HepG2 (cell line): Measurements from ENCODE around the gene MMP24OS. TPM values are rescaled to one million over a fixed set of nuclear protein-coding genes. Genes with fewer than 3 reads are reported as not detected.

Experiments used
- AHR ChIP-seq: IDR thresholded peaks from 2 replicates; pipeline ENCODE4 v1.6.1; 2018; ENCODE audit warnings: missing genetic modification reagents, missing compliant biosample characterization
- ATRX ChIP-seq: sonication (generic); formaldehyde crosslinking; IDR thresholded peaks from 2 replicates; pipeline ENCODE4 v1.4.0; 2020; ENCODE audit warnings: missing genetic modification reagents, borderline replicate concordance
- DMAP1 ChIP-seq: IDR thresholded peaks from 2 replicates; pipeline ENCODE4 v1.6.1; 2016
- EED ChIP-seq: sonication (generic); formaldehyde crosslinking; IDR thresholded peaks from 2 replicates; pipeline ENCODE4 v1.5.0; 2020; ENCODE audit warnings: mild to moderate bottlenecking, missing genetic modification reagents
- ETV5 ChIP-seq: IDR thresholded peaks from 2 replicates; pipeline ENCODE4 v1.6.1; 2018; ENCODE audit warnings: missing biosample characterization, missing genetic modification reagents, inconsistent platforms, borderline replicate concordance
- HMG20B ChIP-seq: conservative IDR thresholded peaks from 2 replicates; pipeline ENCODE4 v1.6.1; 2016; ENCODE audit warnings: missing genetic modification reagents, missing compliant biosample characterization
- JDP2 ChIP-seq: sonication (generic); formaldehyde crosslinking; IDR thresholded peaks from 2 replicates; pipeline ENCODE4 v1.8.1; 2022; ENCODE audit warnings: missing genetic modification reagents, borderline replicate concordance
- KAT8 ChIP-seq: IDR thresholded peaks from 2 replicates; pipeline ENCODE4 v1.6.1; 2016; ENCODE audit warnings: missing genetic modification reagents, missing compliant biosample characterization
- MIER3 ChIP-seq: IDR thresholded peaks from 2 replicates; pipeline ENCODE4 v1.6.1; 2016; ENCODE audit warnings: missing compliant biosample characterization, borderline replicate concordance
- MYC ChIP-seq: sonication (generic); formaldehyde crosslinking; IDR thresholded peaks from 2 replicates; pipeline ENCODE4 v1.9.0; 2021; ENCODE audit warnings: missing genetic modification reagents, borderline replicate concordance
- SNAPC2 ChIP-seq: sonication (generic); formaldehyde crosslinking; IDR thresholded peaks from 2 replicates; pipeline ENCODE4 v1.8.1; 2022; ENCODE audit warnings: mild to moderate bottlenecking, missing genetic modification reagents
- SP140L ChIP-seq: sonication (generic); formaldehyde crosslinking; IDR thresholded peaks from 2 replicates; pipeline ENCODE4 v1.4.0; 2020; ENCODE audit warnings: missing genetic modification reagents, borderline replicate concordance
- YY1 ChIP-seq: IDR thresholded peaks from 2 replicates; pipeline ENCODE4 v1.6.1; 2011; ENCODE audit warnings: low read length, low read depth, moderate library complexity, mild to moderate bottlenecking; ENCODE audit not compliant: insufficient read depth, insufficient replicate concordance
- ZBTB20 ChIP-seq: sonication (generic); formaldehyde crosslinking; IDR thresholded peaks from 2 replicates; pipeline ENCODE4 v1.8.1; 2023; ENCODE audit warnings: missing genetic modification reagents, low read depth, mild to moderate bottlenecking, borderline replicate concordance
- ZBTB38 ChIP-seq: sonication (generic); formaldehyde crosslinking; IDR thresholded peaks from 2 replicates; pipeline ENCODE4 v1.5.1; 2020; ENCODE audit warnings: mild to moderate bottlenecking, missing genetic modification reagents
- polyA plus RNA-seq, 8 experiments: library from polyadenylated mRNA; depleted of rRNA in 3 of 8; stranded (reverse) in 7 of 8; unstranded in 1 of 8; fragments of >200 nt; fragmentation: Illumina TruSeq in 4 of 8; extraction: Trizol in 4 of 8; gene quantifications; 2 replicates each; pipeline versions ENCODE4 v1.2.1 to v1.2.3, GENCODE V29; 2011 to 2016; ENCODE audit warnings: low read depth in 4 of 8, missing spikeins in 1 of 8, mixed read lengths in 1 of 8; ENCODE audit not compliant: insufficient read depth in 1 of 8
- total RNA-seq, 5 experiments: library from RNA; depleted of rRNA; stranded (reverse); fragments of >200 nt; fragmentation: Illumina TruSeq; extraction: Trizol; gene quantifications; 2 replicates each; pipeline ENCODE4 v1.2.3, GENCODE V29; 2016; ENCODE audit warnings: low read depth in 1 of 5
- TF ChIP-seq, protein P1 (sequence below): IDR thresholded peaks from 2 replicates; pipeline ENCODE4 v1.6.1; 2016; ENCODE audit warnings: missing compliant biosample characterization, missing genetic modification reagents, borderline replicate concordance
- TF ChIP-seq, protein P2 (sequence below), 2 experiments: fragments of 450-650 bp in 1 of 2; sonication (generic) in 1 of 2; formaldehyde crosslinking in 1 of 2; IDR thresholded peaks; 2 replicates each; pipeline versions ENCODE4 v1.6.1 to v1.8.0; 2016 to 2022; ENCODE audit warnings: antibody characterized with exemption in 1 of 2, mild to moderate bottlenecking in 1 of 2, missing genetic modification reagents in 1 of 2
- TF ChIP-seq, protein P3 (sequence below): sonication (generic); formaldehyde crosslinking; IDR thresholded peaks from 2 replicates; pipeline ENCODE4 v1.4.0; 2020; ENCODE audit warnings: missing genetic modification reagents, mild to moderate bottlenecking, borderline replicate concordance

MMP24OS gene
- total and polyA plus RNA-seq, 2 of the 13 experiments (the other 11 are each of a cell fraction or from before 2014, with no cell fraction given), result 6.0 to 8.5 TPM

DNA sequence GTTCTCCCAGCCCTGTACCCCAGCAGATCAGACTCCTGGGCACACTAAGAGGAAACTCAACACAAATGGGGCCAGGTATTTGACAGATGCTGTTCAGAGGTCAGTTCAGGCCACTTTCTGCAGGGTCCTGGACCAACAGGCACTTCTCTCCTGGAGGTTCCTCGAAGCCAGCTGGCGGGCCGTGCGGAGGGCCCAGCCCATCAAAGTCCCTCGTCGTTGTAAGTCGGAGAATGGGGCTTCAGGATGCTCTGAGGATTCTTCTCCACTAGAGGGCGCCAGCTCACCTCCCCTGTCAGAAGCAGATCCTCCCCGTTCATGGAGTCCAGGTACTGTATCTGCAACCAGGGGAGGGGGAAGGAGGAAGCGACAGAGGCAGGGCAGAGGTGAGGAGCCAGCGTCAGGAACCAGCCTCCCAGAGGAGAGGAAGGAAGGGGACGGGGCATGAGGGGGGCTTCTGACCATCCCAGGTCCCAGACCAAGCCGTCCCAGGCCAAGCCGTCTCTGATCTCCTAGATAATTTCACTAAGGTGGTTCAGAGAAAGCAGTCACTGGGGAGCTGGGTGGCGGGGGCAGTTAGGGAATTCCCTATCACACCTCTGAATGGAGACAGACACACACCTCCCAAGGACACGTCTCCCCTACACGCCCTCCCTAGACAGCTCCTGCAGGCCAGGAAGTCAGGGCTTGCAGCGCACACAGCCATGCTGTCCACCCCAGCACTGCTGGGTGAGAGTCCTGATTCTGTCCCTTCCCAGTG, 26.0 kb upstream of the MMP24OS start (continued):
- TF ChIP-seq YY1 (peak; percentile 73), SP140L (CRISPR knock-in tag) (no peak), ETV5 (peak; percentile 53; the same call in 1 of the 2 replicates), MYC (no peak; the same call in 1 of the 2 replicates), HMG20B (CRISPR knock-in tag) (no peak), MIER3 (CRISPR knock-in tag) (peak; percentile 73; the same call in 1 of the 2 replicates), JDP2 (CRISPR knock-in tag) (no peak), ATRX (CRISPR knock-in tag) (peak; percentile 93; the same call in 1 of the 2 replicates), ZBTB38 (CRISPR knock-in tag) (0 out of 2 replicates have a peak, but pooled peaks have one; percentile 52), DMAP1 (CRISPR knock-in tag) (no peak), KAT8 (CRISPR knock-in tag) (peak; percentile 61; the same call in 1 of the 2 replicates), SNAPC2 (CRISPR knock-in tag) (no peak), ZBTB20 (CRISPR knock-in tag) (no peak), AHR (CRISPR knock-in tag) (no peak), EED (CRISPR knock-in tag) (no peak)
- TF ChIP-seq, protein P1, sequence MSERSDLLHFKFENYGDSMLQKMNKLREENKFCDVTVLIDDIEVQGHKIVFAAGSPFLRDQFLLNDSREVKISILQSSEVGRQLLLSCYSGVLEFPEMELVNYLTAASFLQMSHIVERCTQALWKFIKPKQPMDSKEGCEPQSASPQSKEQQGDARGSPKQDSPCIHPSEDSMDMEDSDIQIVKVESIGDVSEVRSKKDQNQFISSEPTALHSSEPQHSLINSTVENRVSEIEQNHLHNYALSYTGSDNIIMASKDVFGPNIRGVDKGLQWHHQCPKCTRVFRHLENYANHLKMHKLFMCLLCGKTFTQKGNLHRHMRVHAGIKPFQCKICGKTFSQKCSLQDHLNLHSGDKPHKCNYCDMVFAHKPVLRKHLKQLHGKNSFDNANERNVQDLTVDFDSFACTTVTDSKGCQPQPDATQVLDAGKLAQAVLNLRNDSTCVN, result no peak
- TF ChIP-seq, protein P2, sequence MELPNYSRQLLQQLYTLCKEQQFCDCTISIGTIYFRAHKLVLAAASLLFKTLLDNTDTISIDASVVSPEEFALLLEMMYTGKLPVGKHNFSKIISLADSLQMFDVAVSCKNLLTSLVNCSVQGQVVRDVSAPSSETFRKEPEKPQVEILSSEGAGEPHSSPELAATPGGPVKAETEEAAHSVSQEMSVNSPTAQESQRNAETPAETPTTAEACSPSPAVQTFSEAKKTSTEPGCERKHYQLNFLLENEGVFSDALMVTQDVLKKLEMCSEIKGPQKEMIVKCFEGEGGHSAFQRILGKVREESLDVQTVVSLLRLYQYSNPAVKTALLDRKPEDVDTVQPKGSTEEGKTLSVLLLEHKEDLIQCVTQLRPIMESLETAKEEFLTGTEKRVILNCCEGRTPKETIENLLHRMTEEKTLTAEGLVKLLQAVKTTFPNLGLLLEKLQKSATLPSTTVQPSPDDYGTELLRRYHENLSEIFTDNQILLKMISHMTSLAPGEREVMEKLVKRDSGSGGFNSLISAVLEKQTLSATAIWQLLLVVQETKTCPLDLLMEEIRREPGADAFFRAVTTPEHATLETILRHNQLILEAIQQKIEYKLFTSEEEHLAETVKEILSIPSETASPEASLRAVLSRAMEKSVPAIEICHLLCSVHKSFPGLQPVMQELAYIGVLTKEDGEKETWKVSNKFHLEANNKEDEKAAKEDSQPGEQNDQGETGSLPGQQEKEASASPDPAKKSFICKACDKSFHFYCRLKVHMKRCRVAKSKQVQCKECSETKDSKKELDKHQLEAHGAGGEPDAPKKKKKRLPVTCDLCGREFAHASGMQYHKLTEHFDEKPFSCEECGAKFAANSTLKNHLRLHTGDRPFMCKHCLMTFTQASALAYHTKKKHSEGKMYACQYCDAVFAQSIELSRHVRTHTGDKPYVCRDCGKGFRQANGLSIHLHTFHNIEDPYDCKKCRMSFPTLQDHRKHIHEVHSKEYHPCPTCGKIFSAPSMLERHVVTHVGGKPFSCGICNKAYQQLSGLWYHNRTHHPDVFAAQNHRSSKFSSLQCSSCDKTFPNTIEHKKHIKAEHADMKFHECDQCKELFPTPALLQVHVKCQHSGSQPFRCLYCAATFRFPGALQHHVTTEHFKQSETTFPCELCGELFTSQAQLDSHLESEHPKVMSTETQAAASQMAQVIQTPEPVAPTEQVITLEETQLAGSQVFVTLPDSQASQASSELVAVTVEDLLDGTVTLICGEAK (IDR thresholded peaks at IDR 0.05), result no peak
- TF ChIP-seq, protein P2 (CRISPR knock-in tag; IDR thresholded peaks at IDR 0.05), result no peak
- TF ChIP-seq, protein P3, sequence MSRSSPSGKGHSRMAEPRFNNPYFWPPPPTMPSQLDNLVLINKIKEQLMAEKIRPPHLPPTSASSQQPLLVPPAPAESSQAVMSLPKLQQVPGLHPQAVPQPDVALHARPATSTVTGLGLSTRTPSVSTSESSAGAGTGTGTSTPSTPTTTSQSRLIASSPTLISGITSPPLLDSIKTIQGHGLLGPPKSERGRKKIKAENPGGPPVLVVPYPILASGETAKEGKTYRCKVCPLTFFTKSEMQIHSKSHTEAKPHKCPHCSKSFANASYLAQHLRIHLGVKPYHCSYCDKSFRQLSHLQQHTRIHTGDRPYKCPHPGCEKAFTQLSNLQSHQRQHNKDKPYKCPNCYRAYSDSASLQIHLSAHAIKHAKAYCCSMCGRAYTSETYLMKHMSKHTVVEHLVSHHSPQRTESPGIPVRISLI (CRISPR knock-in tag), result peak; percentile 71; the same call in 1 of the 2 replicates
